Natural killer cell (primary cell): ENCODE measurements around the gene TSC1. TPM values are rescaled to one million over a fixed set of nuclear protein-coding genes. Genes with fewer than 3 reads are reported as not detected.

Source experiments
- ATAC-seq, 3 donors: fragments of 150-1000 bp in 2 of 3; fragments of 200-7000 bp in 1 of 3; cut with Tn5 transposase; 1 replicate in 1 of 3; 2 replicates in 2 of 3; pipeline ENCODE4 v1.10.0; 2021; ENCODE audit warnings: mild to moderate bottlenecking in 2 of 3, moderate library complexity in 2 of 3
- DNase-seq, 2 donors: peaks; one replicate each; pipeline versions ENCODE4 v3.0.0 to v3.0.0-alpha.2; 2013 to 2021; ENCODE audit warnings: mixed read lengths in 1 of 2
- H3K27ac ChIP-seq: one replicate; pipeline ENCODE4 v1.5.1; 2013; ENCODE audit warnings: mild to moderate bottlenecking, low read length
- H3K27me3 ChIP-seq: one replicate; pipeline ENCODE4 v1.6.1; 2013; ENCODE audit warnings: low read length; ENCODE audit not compliant: control insufficient read depth, insufficient read depth
- H3K36me3 ChIP-seq: one replicate; pipeline ENCODE4 v1.6.1; 2013; ENCODE audit warnings: low read length; ENCODE audit not compliant: control insufficient read depth, insufficient read depth
- H3K4me1 ChIP-seq: one replicate; pipeline ENCODE4 v1.6.1; 2013; ENCODE audit warnings: low read length; ENCODE audit not compliant: control insufficient read depth, insufficient read depth
- H3K4me3 ChIP-seq: one replicate; pipeline ENCODE4 v1.5.1; 2013; ENCODE audit warnings: low read length
- H3K9me3 ChIP-seq: one replicate; pipeline ENCODE4 v1.6.1; 2013; ENCODE audit warnings: low read length; ENCODE audit not compliant: control insufficient read depth, insufficient read depth
- H3K27ac Mint-ChIP-seq, 2 donors: one replicate each; pipeline ENCODE4 v1.8.0; 2022; ENCODE audit warnings: mild to moderate bottlenecking in 2 of 2, mixed read lengths in 2 of 2, moderate library complexity in 1 of 2
- H3K27me3 Mint-ChIP-seq, 2 donors: one replicate each; pipeline ENCODE4 v1.8.0; 2022; ENCODE audit warnings: low read depth in 2 of 2, mixed read lengths in 2 of 2
- H3K36me3 Mint-ChIP-seq: one replicate; pipeline ENCODE4 v1.8.0; 2022; ENCODE audit warnings: mixed read lengths
- H3K4me1 Mint-ChIP-seq, 2 donors: one replicate each; pipeline ENCODE4 v1.8.0; 2022; ENCODE audit warnings: mixed read lengths in 2 of 2
- H3K4me3 Mint-ChIP-seq: one replicate; pipeline ENCODE4 v1.8.0; 2022; ENCODE audit warnings: mild to moderate bottlenecking, moderate library complexity, mixed read lengths
- H3K9me3 Mint-ChIP-seq, 2 donors: one replicate each; pipeline ENCODE4 v1.8.0; 2022; ENCODE audit warnings: mixed read lengths in 2 of 2
- CTCF ChIP-seq: fragments of 200-600 bp; IDR thresholded peaks from one replicate; pipeline ENCODE4 v1.8.0; 2022; ENCODE audit warnings: antibody characterized with exemption
- WGBS: methylation state at CpG from one replicate; pipeline ENCODE4 v1.1.7; 2013; ENCODE audit warnings: missing lambda C conversion rate; ENCODE audit not compliant: insufficient coverage; 5-methylcytosine and 5-hydroxymethylcytosine counted together
- intact Hi-C: fragments of 100-400 bp; cut with micrococcal nuclease; formaldehyde crosslinking; loops from one replicate; pipeline ENCODE4 v1.14.2; 2022
- total RNA-seq, 4 donors: library from RNA; stranded (reverse); fragments of 120-200 nt in 1 of 4; gene quantifications; one replicate each; pipeline versions ENCODE4 v1.2.3 to v1.2.4, GENCODE V29; 2013 to 2022

Gene TSC1
- total RNA-seq, 3 donors from 2014 or later (not counting 1 experiment from before 2014, with no cell fraction given) = 58.0 to 73.5 (median 63.3) TPM

GRCh38 chr9:132894346-132894745, 50.1 kb downstream of the TSC1 start:
- no peak overlapping the region for H3K27ac Mint-ChIP-seq
- intact Hi-C loops = no loop called here
- WGBS = 97% methylated on average over 4 of the region's 5 CpGs

DNA sequence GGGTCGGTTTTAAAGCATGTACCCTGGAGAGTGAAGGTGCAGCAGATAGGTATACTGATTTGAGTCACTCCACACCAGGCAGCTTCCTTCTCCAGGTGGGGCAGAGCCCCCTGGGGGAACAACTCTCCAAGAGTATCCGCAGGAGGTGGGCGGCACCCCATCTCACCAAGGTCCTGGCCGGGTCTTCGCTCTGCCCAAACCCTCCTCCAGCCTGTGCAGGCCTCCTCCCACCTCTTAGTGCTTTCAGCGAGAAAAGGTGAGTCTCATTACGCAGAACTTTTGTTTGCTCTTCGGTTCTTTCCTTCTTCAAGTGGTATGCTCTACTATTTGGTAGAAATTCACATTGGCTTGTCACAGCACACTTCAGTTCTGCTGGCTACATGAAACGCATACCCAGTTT, 52.0 kb downstream of the TSC1 start:
- Mint-ChIP-seq H3K36me3 (peaks cover 32% of the 10 kb centered on the region), H3K27ac (peak overlapping the region in 1 of 2 donors; percentile 29), H3K4me3 (no peak overlapping the region), H3K27me3 (no peaks in the 10 kb centered on the region), H3K9me3 (no peaks in the 10 kb centered on the region), H3K4me1 (peaks cover 0 to 4% of the 10 kb centered on the region in 2 donors)
- Histone ChIP-seq H3K27ac (no peak overlapping the region), H3K4me1 (peaks cover 19% of the 10 kb centered on the region), H3K4me3 (no peak overlapping the region), H3K36me3 (peaks cover 25% of the 10 kb centered on the region), H3K27me3 (no peaks in the 10 kb centered on the region), H3K9me3 (no peaks in the 10 kb centered on the region)
- DNase-seq (no peak), ATAC-seq (no peak)
- intact Hi-C loops = no loop called here
- no peak for TF ChIP-seq CTCF
- 94% methylated on average over 9 of the region's 9 CpGs for WGBS

More at GRCh38 chr9:132894346-132894745, 50.1 kb downstream of the TSC1 start:
- H3K27ac ChIP-seq = no peak overlapping the region
- H3K4me3 Mint-ChIP-seq = no peak overlapping the region
- H3K27me3 ChIP-seq = no peaks in the 10 kb centered on the region
- H3K36me3 ChIP-seq = peaks cover 36% of the 10 kb centered on the region
- TF ChIP-seq CTCF = no peak
- no peaks in the 10 kb centered on the region for H3K4me1 ChIP-seq
- H3K36me3 Mint-ChIP-seq = peaks cover 32% of the 10 kb centered on the region
- H3K27me3 Mint-ChIP-seq = no peaks in the 10 kb centered on the region
- ATAC-seq = no peak
- no peaks in the 10 kb centered on the region for H3K4me1 Mint-ChIP-seq
- no peak for DNase-seq
- no peaks in the 10 kb centered on the region for H3K9me3 ChIP-seq
- H3K9me3 Mint-ChIP-seq = no peaks in the 10 kb centered on the region
- H3K4me3 ChIP-seq = no peak overlapping the region

GRCh38 chr9:132888151-132888550, 56.3 kb downstream of the TSC1 start:
- no peaks in the 10 kb centered on the region for H3K27me3 ChIP-seq
- H3K36me3 Mint-ChIP-seq = peaks cover 7% of the 10 kb centered on the region
- no peak overlapping the region for H3K27ac Mint-ChIP-seq
- H3K4me1 Mint-ChIP-seq = peaks cover 0 to 4% of the 10 kb centered on the region in 2 donors
- no peaks in the 10 kb centered on the region for H3K27me3 Mint-ChIP-seq
- TF ChIP-seq CTCF = no peak
- ATAC-seq (peak in 1 of 3 donors; percentile 10), DNase-seq (no peak)
- H3K4me3 Mint-ChIP-seq = no peak overlapping the region
- H3K4me3 ChIP-seq = no peak overlapping the region
- intact Hi-C loops = no loop called here
- H3K4me1 ChIP-seq = peaks cover 41% of the 10 kb centered on the region
- no peaks in the 10 kb centered on the region for H3K9me3 Mint-ChIP-seq
- no peaks in the 10 kb centered on the region for H3K9me3 ChIP-seq
- 81% methylated on average over 18 of the region's 18 CpGs for WGBS
- peak overlapping the region; percentile 25 for H3K27ac ChIP-seq
- H3K36me3 ChIP-seq = no peaks in the 10 kb centered on the region
